GM12873 (cell line): ENCODE results near the gene STX2.

Experiments used
- CTCF ChIP-seq: IDR thresholded peaks from 2 replicates; pipeline ENCODE4 v1.5.1; 2012; ENCODE audit warnings: low read depth, mild to moderate bottlenecking, moderate library complexity, low read length, control low read depth; ENCODE audit not compliant: insufficient read depth; ENCODE audit errors: missing control alignments

The STX2 gene

GRCh38 chr12:130747867-130748740 is 90.9 kb downstream of the STX2 start:
- TF ChIP-seq CTCF: peak; percentile 95

GRCh38 chr12:130746546-130746945 is 92.5 kb downstream of the STX2 start:
- no peak for TF ChIP-seq CTCF

DNA sequence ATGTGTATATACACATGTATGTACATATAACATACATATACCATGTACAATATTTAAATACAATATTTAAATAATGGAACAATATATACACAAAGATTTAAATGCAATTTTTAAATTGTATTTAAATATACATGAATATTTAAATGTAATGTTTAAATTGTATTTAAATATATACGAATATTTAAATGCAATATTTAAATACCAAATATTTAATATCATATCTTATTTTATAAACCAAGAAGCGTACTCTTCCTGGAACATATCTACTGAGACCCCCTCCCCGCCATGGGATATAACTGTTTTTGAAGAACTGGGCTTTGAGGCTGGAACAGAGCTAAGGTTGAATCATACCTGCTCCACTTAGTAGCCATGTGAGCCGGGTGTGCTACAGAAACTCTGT is 93.1 kb downstream of the STX2 start:
- no peak for TF ChIP-seq CTCF

DNA sequence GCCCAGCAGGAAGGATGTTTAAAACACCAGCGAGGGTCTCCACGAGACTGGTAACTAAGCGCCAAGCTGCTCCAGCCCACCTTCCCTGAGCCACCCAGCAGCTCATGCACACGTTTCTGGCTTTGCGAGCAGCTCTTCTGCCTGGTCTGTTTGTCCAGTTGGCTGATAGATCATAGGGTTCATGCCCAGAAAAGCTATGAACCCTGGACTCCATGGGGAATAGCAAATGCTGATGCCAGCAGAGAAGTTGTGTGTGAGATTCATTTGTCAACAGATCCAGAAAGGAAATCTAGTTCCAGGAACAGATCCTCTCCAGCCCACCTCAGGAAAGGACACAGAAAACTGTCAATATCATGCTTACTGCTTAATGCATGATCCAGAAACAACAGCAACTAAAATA is 94.8 kb downstream of the STX2 start:
- no peak for TF ChIP-seq CTCF

- TF ChIP-seq CTCF: no peak
Measured at GRCh38 chr12:130743606-130744005, 95.4 kb downstream of the STX2 start.

DNA sequence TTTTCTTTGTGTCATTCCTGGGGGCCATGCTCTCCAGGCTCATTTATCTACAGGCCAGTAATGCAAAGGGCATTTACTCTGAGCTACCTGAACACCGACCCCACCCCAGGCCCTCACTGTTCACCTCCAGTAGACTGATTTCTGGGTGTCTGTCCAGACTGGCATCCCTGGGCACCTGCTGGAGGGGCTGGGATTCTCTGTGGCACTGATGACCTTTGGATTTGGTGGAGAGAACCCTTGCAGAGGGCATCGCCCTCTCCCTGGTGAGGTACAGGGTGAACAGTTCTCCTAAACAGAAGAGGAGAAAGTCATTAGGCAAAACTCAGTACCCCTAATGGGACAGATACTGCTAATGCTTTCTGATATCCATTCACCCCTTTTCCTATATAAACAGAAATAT is 95.9 kb downstream of the STX2 start:
- TF ChIP-seq CTCF: no peak

GRCh38 chr12:130742716-130743115 is 96.3 kb downstream of the STX2 start:
- no peak for TF ChIP-seq CTCF
